Activated B cell treated with CpG ODN at 0.5 μM for 24 hours (primary cell): ENCODE results near the gene CIDEC. TPM values are rescaled to one million over a fixed set of nuclear protein-coding genes. Genes with fewer than 3 reads are reported as not detected.

Source experiments
- ATAC-seq: fragments of 200-7000 bp; cut with Tn5 transposase; one replicate; pipeline ENCODE4 v1.10.0; 2021; ENCODE audit warnings: low read depth, mild to moderate bottlenecking, moderate library complexity
- CTCF ChIA-PET: fragments of 350-600 bp; sonication (Branson Sonifier 250); formaldehyde crosslinking; loops from one replicate; lab custom pipeline; 2021; ENCODE audit warnings: antibody characterized with exemption; lab: Charles Lee
- POLR2A ChIA-PET: fragments of 350-600 bp; sonication (Branson Sonifier 250); formaldehyde crosslinking; loops from one replicate; lab custom pipeline; 2021; ENCODE audit warnings: antibody characterized with exemption; lab: Charles Lee
- DNase-seq: peaks from one replicate; pipeline ENCODE4 v3.0.0; 2022
- H3K27ac Mint-ChIP-seq: one replicate; pipeline ENCODE4 v1.8.0; 2020; ENCODE audit warnings: mixed read lengths
- H3K27me3 Mint-ChIP-seq: one replicate; pipeline ENCODE4 v1.8.0; 2021; ENCODE audit warnings: mixed read lengths
- H3K36me3 Mint-ChIP-seq: one replicate; pipeline ENCODE4 v1.8.0; 2021; ENCODE audit warnings: low read depth, mixed read lengths
- H3K4me1 Mint-ChIP-seq: one replicate; pipeline ENCODE4 v1.8.0; 2021; ENCODE audit warnings: mixed read lengths
- H3K4me3 Mint-ChIP-seq: one replicate; pipeline ENCODE4 v1.8.0; 2020; ENCODE audit warnings: mild to moderate bottlenecking, mixed read lengths
- H3K9me3 Mint-ChIP-seq: one replicate; pipeline ENCODE4 v1.8.0; 2020; ENCODE audit warnings: mixed read lengths
- intact Hi-C: fragments of 100-400 bp; cut with micrococcal nuclease; formaldehyde crosslinking; loops from one replicate; pipeline ENCODE4 v1.15.1; 2024
- total RNA-seq: library from RNA; stranded (reverse); gene quantifications from 2 replicates; pipeline ENCODE4 v1.2.3, GENCODE V29; 2022
- TF ChIP-seq, protein P1 (sequence below): fragments of 200-600 bp; IDR thresholded peaks from one replicate; pipeline ENCODE4 v1.8.0; 2022; ENCODE audit warnings: antibody characterized with exemption, mild to moderate bottlenecking

The CIDEC gene
- total RNA-seq, 1 donor from 2014 or later, result not detected

DNA sequence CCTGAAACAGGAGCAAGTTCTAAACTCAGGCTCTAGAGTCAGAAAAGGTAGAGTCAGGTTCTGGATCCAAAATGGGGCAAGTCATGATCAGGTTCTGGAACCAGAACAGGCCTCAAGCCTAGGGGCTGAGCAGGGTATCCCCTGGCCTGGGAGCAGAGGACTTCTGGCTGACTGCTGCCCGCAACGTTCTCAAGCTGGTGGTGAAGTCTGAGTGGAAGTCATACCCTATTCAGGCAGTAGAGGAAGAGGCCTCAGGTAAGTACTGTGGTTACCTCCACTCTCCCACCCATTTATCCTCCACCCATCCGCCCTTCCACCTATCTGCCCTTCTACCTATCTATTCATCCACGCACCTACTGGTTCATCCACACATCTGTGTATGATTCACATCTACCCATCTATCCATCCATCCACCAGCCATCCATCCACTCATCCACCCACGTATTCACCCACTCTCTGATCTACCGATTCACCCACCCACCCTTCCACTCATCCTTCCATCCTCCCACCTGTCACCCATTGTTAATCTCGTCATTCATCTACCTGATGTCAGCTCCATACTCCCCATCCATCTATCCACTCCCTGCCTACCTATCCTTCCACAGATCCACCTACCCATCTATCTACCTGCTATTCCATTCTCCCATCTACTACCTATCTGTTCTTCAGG is 61.3 kb downstream of the CIDEC start:
- CTCF ChIA-PET, result no interaction called here
- intact Hi-C loops, result no loop called here

DNA sequence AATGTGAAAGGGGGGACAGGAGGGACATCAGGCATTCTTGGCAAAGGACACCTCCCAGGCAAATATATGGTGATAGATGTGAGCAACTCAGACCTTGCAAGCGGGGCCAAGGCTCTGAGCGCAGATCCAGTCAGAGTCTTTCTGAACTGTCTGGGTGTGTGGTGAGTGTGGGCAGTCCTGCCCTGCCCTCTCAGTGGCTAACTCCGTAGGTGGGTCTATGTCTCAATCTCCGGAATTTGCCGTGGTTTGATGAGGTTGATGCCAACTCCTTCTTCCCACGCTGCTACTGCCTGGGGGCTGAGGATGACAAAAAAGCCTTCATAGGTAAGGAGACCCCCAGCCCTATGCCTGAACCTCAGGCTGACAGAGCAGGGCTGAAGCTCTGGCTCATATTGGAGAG is 62.6 kb downstream of the CIDEC start:
- TF ChIP-seq, protein P1, sequence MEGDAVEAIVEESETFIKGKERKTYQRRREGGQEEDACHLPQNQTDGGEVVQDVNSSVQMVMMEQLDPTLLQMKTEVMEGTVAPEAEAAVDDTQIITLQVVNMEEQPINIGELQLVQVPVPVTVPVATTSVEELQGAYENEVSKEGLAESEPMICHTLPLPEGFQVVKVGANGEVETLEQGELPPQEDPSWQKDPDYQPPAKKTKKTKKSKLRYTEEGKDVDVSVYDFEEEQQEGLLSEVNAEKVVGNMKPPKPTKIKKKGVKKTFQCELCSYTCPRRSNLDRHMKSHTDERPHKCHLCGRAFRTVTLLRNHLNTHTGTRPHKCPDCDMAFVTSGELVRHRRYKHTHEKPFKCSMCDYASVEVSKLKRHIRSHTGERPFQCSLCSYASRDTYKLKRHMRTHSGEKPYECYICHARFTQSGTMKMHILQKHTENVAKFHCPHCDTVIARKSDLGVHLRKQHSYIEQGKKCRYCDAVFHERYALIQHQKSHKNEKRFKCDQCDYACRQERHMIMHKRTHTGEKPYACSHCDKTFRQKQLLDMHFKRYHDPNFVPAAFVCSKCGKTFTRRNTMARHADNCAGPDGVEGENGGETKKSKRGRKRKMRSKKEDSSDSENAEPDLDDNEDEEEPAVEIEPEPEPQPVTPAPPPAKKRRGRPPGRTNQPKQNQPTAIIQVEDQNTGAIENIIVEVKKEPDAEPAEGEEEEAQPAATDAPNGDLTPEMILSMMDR, result no peak
- Mint-ChIP-seq H3K4me3 (no peak overlapping the region), H3K9me3 (no peaks in the 10 kb centered on the region), H3K36me3 (peaks cover 5% of the 10 kb centered on the region), H3K4me1 (no peaks in the 10 kb centered on the region), H3K27me3 (no peaks in the 10 kb centered on the region), H3K27ac (no peak overlapping the region)
- ATAC-seq (no peak), DNase-seq (no peak)
- intact Hi-C loops, result no loop called here
- POLR2A ChIA-PET, result no interaction called here
- CTCF ChIA-PET, result no interaction called here

More for the DNA sequence above, 61.3 kb downstream of the CIDEC start:
- ATAC-seq (no peak), DNase-seq (no peak)
- TF ChIP-seq, protein P1, result no peak
- no peaks in the 10 kb centered on the region for H3K27me3 Mint-ChIP-seq
- H3K36me3 Mint-ChIP-seq, result peaks cover 5% of the 10 kb centered on the region
- no peaks in the 10 kb centered on the region for H3K9me3 Mint-ChIP-seq
- POLR2A ChIA-PET, result no interaction called here
- no peaks in the 10 kb centered on the region for H3K4me1 Mint-ChIP-seq
- H3K27ac Mint-ChIP-seq, result no peak overlapping the region
- no peak overlapping the region for H3K4me3 Mint-ChIP-seq

Other genes starting within 250 kb of the CIDEC start
- gene MTMR14, start 230.7 kb downstream of the CIDEC start, total RNA-seq, result 92.0 and 99.2 TPM in 2 replicates
- gene CPNE9, start 176.4 kb downstream of the CIDEC start, total RNA-seq, result 0.20 TPM in 1 of 2 replicates, not detected in the other
- 33.5 and 35.2 TPM in 2 replicates for gene BRPF1, start 148.5 kb downstream of the CIDEC start, total RNA-seq
- 43.5 and 60.7 TPM in 2 replicates for gene OGG1, start 130.3 kb downstream of the CIDEC start, total RNA-seq
- 0.69 and 1.7 TPM in 2 replicates for gene CAMK1, start 110.3 kb downstream of the CIDEC start, total RNA-seq
- 43.8 and 44.7 TPM in 2 replicates for gene TADA3, start 87.8 kb downstream of the CIDEC start, total RNA-seq
- gene ARPC4, start 87.2 kb downstream of the CIDEC start, total RNA-seq, result 315 and 338 TPM in 2 replicates
- gene TTLL3, start 70.0 kb downstream of the CIDEC start, total RNA-seq, result 51.4 and 61.9 TPM in 2 replicates
- gene RPUSD3, start 36.2 kb downstream of the CIDEC start, total RNA-seq, result 49.5 and 55.7 TPM in 2 replicates
- gene JAGN1, start 10.4 kb upstream of the CIDEC start, total RNA-seq, result 30.9 and 32.1 TPM in 2 replicates
- gene IL17RE, start 22.6 kb upstream of the CIDEC start, total RNA-seq, result 0.66 and 0.82 TPM in 2 replicates
- gene IL17RC, start 36.8 kb upstream of the CIDEC start, total RNA-seq, result 0.11 and 0.29 TPM in 2 replicates
- gene CRELD1, start 53.6 kb upstream of the CIDEC start, total RNA-seq, result 26.9 and 30.5 TPM in 2 replicates
- 4.2 and 4.3 TPM in 2 replicates for gene PRRT3, start 72.2 kb upstream of the CIDEC start, total RNA-seq
- 37.6 and 40.6 TPM in 2 replicates for gene EMC3, start 106.6 kb upstream of the CIDEC start, total RNA-seq
- 26.8 and 31.4 TPM in 2 replicates for gene FANCD2, start 146.2 kb upstream of the CIDEC start, total RNA-seq
- not detected in 2 replicates for gene FANCD2OS, start 228.0 kb upstream of the CIDEC start, total RNA-seq
- gene BRK1, start 235.4 kb upstream of the CIDEC start, total RNA-seq, result 123 and 141 TPM in 2 replicates